Measurements from ENCODE around the gene PRPF40A. TPM values are rescaled to one million over a fixed set of nuclear protein-coding genes. Genes with fewer than 3 reads are reported as not detected.

PRPF40A gene
- total and polyA plus RNA-seq, 9 of the 15 experiments (the other 6 are each of a cell fraction or from before 2014, with no cell fraction given), result 168 to 304 (median 264) TPM

GRCh38 chr2:152718076-152718908 is 1.0 kb upstream of the PRPF40A start, which contains the start of gene ARL6IP6 (continued):
- TF ChIP-seq SAP30 (IDR thresholded peaks at IDR 0.05; ENCODE audit: borderline replicate concordance, insufficient read depth, low read depth, low read length, poor library complexity, severe bottlenecking), result peak; percentile 94
- peak; percentile 65 for TF ChIP-seq RBM22 (IDR thresholded peaks at IDR 0.05; ENCODE audit: low read depth, low read length, poor library complexity, severe bottlenecking)
- TF ChIP-seq POLR3A (IDR thresholded peaks at IDR 0.05; ENCODE audit: borderline replicate concordance, extremely low read depth, insufficient read depth, insufficient read length), result no peak
- TF ChIP-seq KLF1 (tag; IDR thresholded peaks at IDR 0.05), result 0 out of 2 replicates have a peak, but pooled peaks have one; percentile 60
- no peak for TF ChIP-seq SP2 (IDR thresholded peaks at IDR 0.05; ENCODE audit: extremely low read depth, low read depth, low read length, poor library complexity, severe bottlenecking)
- TF ChIP-seq MTA1 (IDR thresholded peaks at IDR 0.05; ENCODE audit: borderline replicate concordance), result no peak
- TF ChIP-seq ZSCAN29 (IDR thresholded peaks at IDR 0.05), result peak; percentile 48; the same call in 1 of the 2 replicates
- TF ChIP-seq PPARD (CRISPR knock-in tag; IDR thresholded peaks at IDR 0.05), result no peak
- TF ChIP-seq MYC (IDR thresholded peaks at IDR 0.05; ENCODE audit: low read depth, low read length), result peak; percentile 61; the same call in 1 of the 2 replicates
- 0 out of 2 replicates have a peak, but pooled peaks have one; percentile 44 for TF ChIP-seq MYC (CRISPR knock-in tag; IDR thresholded peaks at IDR 0.05; ENCODE audit: borderline replicate concordance, low read depth)
- peak; percentile 91; the same call in 1 of the 2 replicates for TF ChIP-seq KAT7 (CRISPR knock-in tag; IDR thresholded peaks at IDR 0.05; ENCODE audit: borderline replicate concordance)
- 0 out of 2 replicates have a peak, but pooled peaks have one; percentile 44 for TF ChIP-seq HOXB6 (CRISPR knock-in tag; IDR thresholded peaks at IDR 0.05; ENCODE audit: borderline replicate concordance)
- peak; percentile 67; the same call in 1 of the 2 replicates for TF ChIP-seq SMAD3 (CRISPR knock-in tag; conservative IDR thresholded peaks at IDR 0.05)
- no peak for TF ChIP-seq ZNF75A (CRISPR knock-in tag; IDR thresholded peaks at IDR 0.05)
- TF ChIP-seq ZNF146 (CRISPR knock-in tag; IDR thresholded peaks at IDR 0.05; ENCODE audit: unreplicated experiment), result no peak
- no peak for TF ChIP-seq HDAC3 (IDR thresholded peaks at IDR 0.05; ENCODE audit: borderline replicate concordance, partially characterized antibody)
- no peak for TF ChIP-seq REST (IDR thresholded peaks at IDR 0.05; ENCODE audit: borderline replicate concordance)
- TF ChIP-seq REST (CRISPR knock-in tag; IDR thresholded peaks at IDR 0.05; ENCODE audit: low read depth), result no peak
- TF ChIP-seq ZNF184 (CRISPR knock-in tag; IDR thresholded peaks at IDR 0.05), result no peak
